Measurements from ENCODE around the gene PSMA7. TPM values are rescaled to one million over a fixed set of nuclear protein-coding genes. Genes with fewer than 3 reads are reported as not detected.

The PSMA7 gene
- 100 to 1,000 TPM; 181 to 264 (median 228) TPM for total RNA-seq

- Histone ChIP-seq H3K27ac (peak within 1 kb of the TSS; percentile 93 to 100 (median 94)), H3K36me3 (peaks cover 0 to 23% (median 0%) of the 10 kb centered on the region in 3 donors), H3K4me1 (peaks cover 0 to 34% (median 14%) of the 10 kb centered on the region in 4 donors), H3K4me3 (peak within 1 kb of the TSS; percentile 87 to 99 (median 92)), H3K27me3 (no peaks in the 10 kb centered on the region), H3K9me3 (no peaks in the 10 kb centered on the region)
- DNase-seq, result peak; percentile 80 to 94 (median 93)
- peak in 1 of 6 experiments; percentile 7 for TF ChIP-seq CTCF (IDR thresholded peaks at IDR 0.05)
- TF ChIP-seq POLR2A (IDR thresholded peaks at IDR 0.05), result peak; percentile 95 to 96
These were observed at the start of gene PSMA7, which contains the start of gene SS18L1 for GRCh38 chr20:62143081-62143956. PSMA7 (minus strand) TSS chr20:62143394; CDS start chr20:62143303, 91 bp downstream. SS18L1 (plus strand) TSS chr20:62143769; CDS start chr20:62143821, 52 bp downstream.

- Histone ChIP-seq H3K4me3 (no peak overlapping the region), H3K27me3 (no peaks in the 10 kb centered on the region), H3K27ac (no peak overlapping the region), H3K4me1 (no peaks in the 10 kb centered on the region), H3K9me3 (no peaks in the 10 kb centered on the region), H3K36me3 (peaks cover 0 to 69% (median 0%) of the 10 kb centered on the region in 3 donors)
- DNase-seq, result peak in 1 of 3 donors; percentile 20
- TF ChIP-seq POLR2A (IDR thresholded peaks at IDR 0.05), result no peak
- TF ChIP-seq CTCF (IDR thresholded peaks at IDR 0.05), result no peak
These were observed 49.4 kb upstream of the PSMA7 start for GRCh38 chr20:62192635-62193034.

GRCh38 chr20:62191781-62192559 lies 48.8 kb upstream of the PSMA7 start:
- H3K4me1 ChIP-seq, result no peaks in the 10 kb centered on the region
- peaks cover 0 to 63% (median 0%) of the 10 kb centered on the region in 3 donors for H3K36me3 ChIP-seq
- peak in 1 of 3 donors; percentile 11 for DNase-seq

GRCh38 chr20:62190639-62191411 lies 47.6 kb upstream of the PSMA7 start:
- no peaks in the 10 kb centered on the region for H3K9me3 ChIP-seq
- H3K27me3 ChIP-seq, result no peaks in the 10 kb centered on the region
- no peak overlapping the region for H3K4me3 ChIP-seq
- H3K27ac ChIP-seq, result no peak overlapping the region
- no peaks in the 10 kb centered on the region for H3K4me1 ChIP-seq
- DNase-seq, result peak in 1 of 3 donors; percentile 28
- H3K36me3 ChIP-seq, result peaks cover 0 to 53% (median 0%) of the 10 kb centered on the region in 3 donors
- TF ChIP-seq CTCF (IDR thresholded peaks at IDR 0.05), result no peak
- TF ChIP-seq POLR2A (IDR thresholded peaks at IDR 0.05), result no peak

More at GRCh38 chr20:62191781-62192559, 48.8 kb upstream of the PSMA7 start:
- Histone ChIP-seq H3K27me3 (no peaks in the 10 kb centered on the region), H3K27ac (no peak overlapping the region), H3K9me3 (no peaks in the 10 kb centered on the region), H3K4me3 (no peak overlapping the region)
- no peak for TF ChIP-seq CTCF (IDR thresholded peaks at IDR 0.05)
- TF ChIP-seq POLR2A (IDR thresholded peaks at IDR 0.05), result no peak

Measured in Peyer's patch (tissue), 4 donors.